Panc1 (cell line): Measurements from ENCODE around the gene ELMO1.

ENCODE experiments used
- POLR2AphosphoS5 ChIP-seq: IDR thresholded peaks from 2 replicates; pipeline ENCODE4 v1.6.1; 2012; ENCODE audit warnings: mild to moderate bottlenecking, low read depth, low read length, moderate library complexity
- SIN3A ChIP-seq: IDR thresholded peaks from 2 replicates; pipeline ENCODE4 v1.6.1; 2012; ENCODE audit warnings: low read depth, mild to moderate bottlenecking, low read length, moderate library complexity, borderline replicate concordance; ENCODE audit not compliant: insufficient read depth
- TCF7L2 ChIP-seq: IDR thresholded peaks from 2 replicates; pipeline ENCODE4 v1.6.1; 2011; ENCODE audit warnings: mild to moderate bottlenecking, low read depth, low read length, inconsistent platforms
- TF ChIP-seq, protein P1 (sequence below): fragments of 450-650 bp; IDR thresholded peaks from 2 replicates; pipeline ENCODE4 v1.5.1; 2017; ENCODE audit warnings: mild to moderate bottlenecking

DNA sequence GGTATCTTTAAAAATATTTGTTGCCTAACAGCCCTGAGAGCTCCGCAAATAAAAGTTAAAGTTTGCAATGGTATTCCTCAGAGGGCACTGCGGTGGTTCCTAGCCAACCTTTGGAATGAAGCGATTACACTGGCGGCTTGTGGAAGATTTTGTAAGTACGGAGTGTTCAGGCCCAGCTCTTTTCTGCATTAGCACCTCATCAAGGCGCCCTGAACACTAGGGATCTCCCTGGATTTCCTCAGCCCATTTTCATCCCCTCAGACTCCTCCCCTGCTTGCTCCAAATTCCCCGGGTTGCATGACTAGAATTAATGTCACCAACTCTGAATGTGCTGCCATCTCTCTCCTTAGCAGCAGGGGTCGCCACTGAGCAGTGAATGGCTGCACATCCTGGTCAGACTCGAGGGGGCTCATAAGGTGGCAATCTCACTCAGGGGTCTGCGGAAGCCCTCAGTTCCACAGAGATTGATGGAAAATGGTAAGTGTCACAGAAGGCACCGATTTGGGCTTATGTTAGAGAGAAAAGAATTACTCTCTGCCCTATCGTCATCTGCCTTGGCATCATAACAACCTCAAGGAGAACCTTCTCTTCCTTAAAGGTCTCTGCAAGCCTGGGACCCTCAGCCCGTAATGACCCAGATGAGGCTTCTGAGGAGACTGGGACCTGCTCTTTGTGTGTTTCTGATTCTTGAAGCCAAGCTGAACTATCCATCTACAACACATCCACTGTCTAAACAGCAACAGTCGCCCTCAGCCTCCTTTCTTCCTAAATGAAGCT lies 461.5 kb downstream of the ELMO1 start:
- TF ChIP-seq, protein P1, sequence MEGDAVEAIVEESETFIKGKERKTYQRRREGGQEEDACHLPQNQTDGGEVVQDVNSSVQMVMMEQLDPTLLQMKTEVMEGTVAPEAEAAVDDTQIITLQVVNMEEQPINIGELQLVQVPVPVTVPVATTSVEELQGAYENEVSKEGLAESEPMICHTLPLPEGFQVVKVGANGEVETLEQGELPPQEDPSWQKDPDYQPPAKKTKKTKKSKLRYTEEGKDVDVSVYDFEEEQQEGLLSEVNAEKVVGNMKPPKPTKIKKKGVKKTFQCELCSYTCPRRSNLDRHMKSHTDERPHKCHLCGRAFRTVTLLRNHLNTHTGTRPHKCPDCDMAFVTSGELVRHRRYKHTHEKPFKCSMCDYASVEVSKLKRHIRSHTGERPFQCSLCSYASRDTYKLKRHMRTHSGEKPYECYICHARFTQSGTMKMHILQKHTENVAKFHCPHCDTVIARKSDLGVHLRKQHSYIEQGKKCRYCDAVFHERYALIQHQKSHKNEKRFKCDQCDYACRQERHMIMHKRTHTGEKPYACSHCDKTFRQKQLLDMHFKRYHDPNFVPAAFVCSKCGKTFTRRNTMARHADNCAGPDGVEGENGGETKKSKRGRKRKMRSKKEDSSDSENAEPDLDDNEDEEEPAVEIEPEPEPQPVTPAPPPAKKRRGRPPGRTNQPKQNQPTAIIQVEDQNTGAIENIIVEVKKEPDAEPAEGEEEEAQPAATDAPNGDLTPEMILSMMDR: peak; percentile 91
- TF ChIP-seq POLR2AphosphoS5: no peak
- no peak for TF ChIP-seq SIN3A
- no peak for TF ChIP-seq TCF7L2
